Measurements from ENCODE around the gene CERKL.

CERKL gene

DNA sequence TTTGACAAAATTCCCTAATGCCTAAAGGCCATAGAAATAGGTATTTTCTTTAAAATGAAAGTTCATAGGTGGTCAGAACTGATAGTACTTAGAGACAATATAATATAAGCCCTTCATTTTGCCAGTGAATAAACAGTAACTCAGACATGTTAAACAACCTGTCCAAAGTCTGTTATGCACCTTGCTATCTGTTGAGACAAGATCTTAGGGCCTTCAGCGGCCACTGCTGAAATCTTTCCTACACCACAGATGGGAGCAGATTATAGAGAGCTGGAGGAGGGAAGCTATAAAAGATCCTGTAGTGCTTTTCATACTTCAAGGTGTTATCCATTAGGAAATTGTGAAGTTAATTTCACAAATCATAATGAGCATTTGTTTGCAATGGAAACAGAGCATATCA is 13.8 kb downstream of the CERKL start:
- TF ChIP-seq, protein P1, sequence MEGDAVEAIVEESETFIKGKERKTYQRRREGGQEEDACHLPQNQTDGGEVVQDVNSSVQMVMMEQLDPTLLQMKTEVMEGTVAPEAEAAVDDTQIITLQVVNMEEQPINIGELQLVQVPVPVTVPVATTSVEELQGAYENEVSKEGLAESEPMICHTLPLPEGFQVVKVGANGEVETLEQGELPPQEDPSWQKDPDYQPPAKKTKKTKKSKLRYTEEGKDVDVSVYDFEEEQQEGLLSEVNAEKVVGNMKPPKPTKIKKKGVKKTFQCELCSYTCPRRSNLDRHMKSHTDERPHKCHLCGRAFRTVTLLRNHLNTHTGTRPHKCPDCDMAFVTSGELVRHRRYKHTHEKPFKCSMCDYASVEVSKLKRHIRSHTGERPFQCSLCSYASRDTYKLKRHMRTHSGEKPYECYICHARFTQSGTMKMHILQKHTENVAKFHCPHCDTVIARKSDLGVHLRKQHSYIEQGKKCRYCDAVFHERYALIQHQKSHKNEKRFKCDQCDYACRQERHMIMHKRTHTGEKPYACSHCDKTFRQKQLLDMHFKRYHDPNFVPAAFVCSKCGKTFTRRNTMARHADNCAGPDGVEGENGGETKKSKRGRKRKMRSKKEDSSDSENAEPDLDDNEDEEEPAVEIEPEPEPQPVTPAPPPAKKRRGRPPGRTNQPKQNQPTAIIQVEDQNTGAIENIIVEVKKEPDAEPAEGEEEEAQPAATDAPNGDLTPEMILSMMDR (conservative IDR thresholded peaks at IDR 0.05; ENCODE audit: low read length), result no peak
- H3K4me3 ChIP-seq (ENCODE audit: low read length), result no peak overlapping the region
- DNase-seq (ENCODE audit: low read depth), result no peak

- DNase-seq (ENCODE audit: low read depth), result no peak
- TF ChIP-seq, protein P1 (conservative IDR thresholded peaks at IDR 0.05; ENCODE audit: low read length), result no peak
- no peak overlapping the region for H3K4me3 ChIP-seq (ENCODE audit: low read length)
These were observed 14.8 kb downstream of the CERKL start for GRCh38 chr2:181642086-181642485.

- no peak overlapping the region for H3K4me3 ChIP-seq (ENCODE audit: low read length)
- TF ChIP-seq, protein P1 (conservative IDR thresholded peaks at IDR 0.05; ENCODE audit: low read length), result no peak
- DNase-seq (ENCODE audit: low read depth), result no peak
These were observed 17.2 kb downstream of the CERKL start for GRCh38 chr2:181639686-181640085.

- H3K4me3 ChIP-seq (ENCODE audit: low read length), result no peak overlapping the region
- DNase-seq (ENCODE audit: low read depth), result no peak
- TF ChIP-seq, protein P1 (conservative IDR thresholded peaks at IDR 0.05; ENCODE audit: low read length), result no peak
These were observed 24.0 kb downstream of the CERKL start for GRCh38 chr2:181632733-181633401.

DNA sequence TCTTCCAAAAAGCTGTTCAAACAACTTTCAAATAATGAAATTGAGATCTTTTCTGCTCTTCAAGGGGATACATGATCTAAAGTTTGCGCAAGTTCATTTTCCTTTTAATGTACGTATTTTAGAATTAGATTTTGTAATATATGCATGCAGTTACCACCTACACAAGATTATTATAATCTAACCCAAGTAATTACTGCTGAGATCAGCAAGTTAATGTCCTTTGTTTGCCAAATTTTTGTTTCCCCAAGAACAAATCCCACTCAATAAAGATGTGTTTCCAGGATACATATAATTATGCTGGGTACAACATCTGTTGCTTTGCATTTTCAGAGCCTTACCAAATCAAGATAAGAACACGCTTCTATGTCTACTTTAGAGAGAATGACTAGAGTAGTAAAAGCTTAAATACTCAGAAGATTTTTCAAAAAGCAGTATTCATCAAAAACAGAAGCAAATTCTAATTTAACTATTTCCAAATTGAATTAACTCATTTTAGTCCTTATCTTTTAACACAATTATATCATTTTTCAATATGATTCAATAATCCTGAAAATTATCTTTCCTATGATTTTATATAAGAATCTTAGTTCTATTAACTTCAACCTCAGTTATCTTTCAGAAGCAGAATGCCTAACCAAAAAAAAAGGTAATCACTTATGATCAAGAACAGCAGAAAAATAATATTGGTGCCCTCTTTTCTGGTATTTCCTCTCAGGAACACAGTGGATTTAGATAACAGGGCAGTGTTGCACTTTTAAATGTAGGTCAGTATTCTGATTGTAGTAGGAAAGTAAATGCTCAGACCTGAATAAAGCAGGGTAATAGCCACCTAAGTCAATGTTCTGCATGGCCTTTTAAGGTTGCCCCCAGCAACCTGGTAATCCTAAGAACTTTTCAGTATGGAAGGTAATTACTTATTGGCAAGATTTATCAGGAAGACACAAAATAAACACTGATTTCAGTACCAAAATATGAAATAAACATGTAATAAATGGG is 28.0 kb downstream of the CERKL start:
- DNase-seq (ENCODE audit: low read depth), result no peak
- no peak overlapping the region for H3K4me3 ChIP-seq (ENCODE audit: low read length)
- TF ChIP-seq, protein P1 (conservative IDR thresholded peaks at IDR 0.05; ENCODE audit: low read length), result no peak

- no peak overlapping the region for H3K4me3 ChIP-seq (ENCODE audit: low read length)
- DNase-seq (ENCODE audit: low read depth), result peak; percentile 24
- TF ChIP-seq, protein P1 (conservative IDR thresholded peaks at IDR 0.05; ENCODE audit: low read length), result no peak
These were observed 29.4 kb downstream of the CERKL start for GRCh38 chr2:181627545-181627944.

All from AG10803 (cell line).